ENCODE results near the gene FKBP4. TPM values are rescaled to one million over a fixed set of nuclear protein-coding genes. Genes with fewer than 3 reads are reported as not detected.
"Not testable (repeated sequence)": the region's sequence is repeated elsewhere in the genome, so short reads cannot be mapped to it uniquely, and the experiment has no call there.

FKBP4 gene
- total and polyA plus RNA-seq, 4 donors: 18.2 to 50.2 (median 33.4) TPM

DNA sequence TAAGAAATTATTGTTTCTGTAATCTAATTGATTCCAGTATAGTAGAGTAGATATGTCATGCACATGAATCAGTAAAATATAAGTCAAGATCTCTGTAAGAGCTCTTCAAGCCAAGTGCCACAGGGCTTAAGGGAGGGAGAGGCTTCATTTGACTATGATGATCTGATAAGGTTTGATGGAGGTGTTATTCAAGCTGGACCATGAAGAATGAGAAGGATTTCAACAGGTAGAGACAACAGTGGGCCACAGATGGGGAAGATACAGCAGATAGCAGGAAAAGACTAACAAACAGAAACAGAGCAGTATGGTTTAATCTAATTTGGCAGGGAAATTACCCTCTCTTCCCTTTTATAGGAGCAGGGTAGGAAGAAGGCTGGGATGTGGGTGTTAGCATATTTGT lies 40.6 kb upstream of the FKBP4 start:
- ATAC-seq (ENCODE audit: low FRiP score): no peak
- Histone ChIP-seq H3K4me1 (ENCODE audit: control insufficient read depth in 1 of 2, insufficient read depth in 2 of 2, low read length in 2 of 2) (no peaks in the 10 kb centered on the region), H3K9me3 (ENCODE audit: control insufficient read depth, low read length) (no peaks in the 10 kb centered on the region), H3K4me3 (ENCODE audit: low read length in 2 of 2) (no peak overlapping the region), H3K27me3 (ENCODE audit: control insufficient read depth in 1 of 2, insufficient read depth in 2 of 2, low read length in 1 of 2) (no peaks in the 10 kb centered on the region), H3K27ac (ENCODE audit: low read depth in 1 of 2, low read length in 2 of 2) (no peak overlapping the region), H3K36me3 (ENCODE audit: control insufficient read depth in 1 of 2, insufficient read depth in 2 of 2, low read length in 1 of 2) (no peaks in the 10 kb centered on the region)
- no peak for DNase-seq
- intact Hi-C loops (cut with DNase I): no loop called here

DNA sequence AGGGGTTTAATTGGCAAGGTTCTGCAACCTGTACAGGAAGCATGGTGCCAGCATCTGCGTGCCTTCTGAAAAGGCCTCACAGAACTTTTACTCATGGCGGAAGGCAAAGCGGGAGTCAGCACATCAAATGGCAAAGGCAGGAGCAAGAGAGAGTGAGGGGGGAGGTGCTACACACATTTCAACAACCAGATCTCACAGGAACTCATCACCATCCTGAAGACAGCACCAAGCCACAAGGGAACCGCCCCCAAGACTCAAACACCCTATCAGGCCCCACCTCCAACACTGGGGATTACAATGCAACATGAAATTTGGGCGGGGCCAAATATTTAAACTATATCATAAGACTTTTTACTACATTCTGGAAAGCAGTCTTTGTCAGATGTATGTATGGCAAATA lies 38.0 kb upstream of the FKBP4 start:
- H3K9me3 ChIP-seq (ENCODE audit: control insufficient read depth, low read length): no peaks in the 10 kb centered on the region
- intact Hi-C loops (cut with DNase I): no loop called here
- H3K27me3 ChIP-seq (ENCODE audit: control insufficient read depth in 1 of 2, insufficient read depth in 2 of 2, low read length in 1 of 2): no peaks in the 10 kb centered on the region
- ATAC-seq (ENCODE audit: low FRiP score): no peak
- H3K27ac ChIP-seq (ENCODE audit: low read depth in 1 of 2, low read length in 2 of 2): no peak overlapping the region
- no peak overlapping the region for H3K4me3 ChIP-seq (ENCODE audit: low read length in 2 of 2)
- 76 to 80% methylated on average over 5 of the region's 5 CpGs for WGBS, 2 donors
- H3K36me3 ChIP-seq (ENCODE audit: control insufficient read depth in 1 of 2, insufficient read depth in 2 of 2, low read length in 1 of 2): no peaks in the 10 kb centered on the region
- no peaks in the 10 kb centered on the region for H3K4me1 ChIP-seq (ENCODE audit: control insufficient read depth in 1 of 2, insufficient read depth in 2 of 2, low read length in 2 of 2)
- peak in 1 of 2 donors; percentile 20 for DNase-seq

- Histone ChIP-seq H3K4me3 (ENCODE audit: low read length in 2 of 2) (no peak overlapping the region), H3K9me3 (ENCODE audit: control insufficient read depth, low read length) (no peaks in the 10 kb centered on the region), H3K27ac (ENCODE audit: low read depth in 1 of 2, low read length in 2 of 2) (no peak overlapping the region), H3K36me3 (ENCODE audit: control insufficient read depth in 1 of 2, insufficient read depth in 2 of 2, low read length in 1 of 2) (no peaks in the 10 kb centered on the region), H3K4me1 (ENCODE audit: control insufficient read depth in 1 of 2, insufficient read depth in 2 of 2, low read length in 2 of 2) (no peaks in the 10 kb centered on the region), H3K27me3 (ENCODE audit: control insufficient read depth in 1 of 2, insufficient read depth in 2 of 2, low read length in 1 of 2) (no peaks in the 10 kb centered on the region)
- intact Hi-C loops (cut with DNase I): no loop called here
- ATAC-seq (ENCODE audit: low FRiP score) (no peak), DNase-seq (no peak)
- 70 to 87% methylated on average over 4 of the region's 4 CpGs for WGBS, 2 donors
Measured at GRCh38 chr12:2759733-2760132, 35.0 kb upstream of the FKBP4 start.

GRCh38 chr12:2764398-2764797 lies 30.4 kb upstream of the FKBP4 start:
- Histone ChIP-seq H3K27ac (ENCODE audit: low read depth in 1 of 2, low read length in 2 of 2) (no peak overlapping the region), H3K27me3 (ENCODE audit: control insufficient read depth in 1 of 2, insufficient read depth in 2 of 2, low read length in 1 of 2) (no peaks in the 10 kb centered on the region), H3K4me3 (ENCODE audit: low read length in 2 of 2) (no peak overlapping the region), H3K4me1 (ENCODE audit: control insufficient read depth in 1 of 2, insufficient read depth in 2 of 2, low read length in 2 of 2) (no peaks in the 10 kb centered on the region), H3K9me3 (ENCODE audit: control insufficient read depth, low read length) (no peaks in the 10 kb centered on the region), H3K36me3 (ENCODE audit: control insufficient read depth in 1 of 2, insufficient read depth in 2 of 2, low read length in 1 of 2) (no peaks in the 10 kb centered on the region)
- ATAC-seq (ENCODE audit: low FRiP score) (no peak), DNase-seq (no peak)
- intact Hi-C loops (cut with DNase I): no loop called here

DNA sequence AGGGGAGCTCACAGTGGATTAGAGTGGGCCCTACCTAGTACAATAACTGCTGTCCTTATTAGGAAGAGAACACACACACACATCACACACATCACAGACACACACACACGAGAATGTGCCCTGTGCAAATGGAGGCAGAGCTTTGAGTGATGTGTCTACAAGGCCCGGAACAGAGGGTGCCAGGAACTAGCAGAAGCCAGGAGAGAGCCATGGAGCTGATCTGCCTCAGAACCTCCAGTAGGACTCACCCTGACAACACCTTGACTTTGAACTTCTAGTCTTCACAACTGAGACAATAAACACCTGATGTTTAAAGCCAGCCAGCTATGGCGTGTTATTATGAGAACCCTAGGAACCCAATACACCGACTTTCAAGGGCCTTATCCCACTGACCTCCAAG lies 29.7 kb upstream of the FKBP4 start:
- H3K4me3 ChIP-seq (ENCODE audit: low read length in 2 of 2): no peak overlapping the region
- DNase-seq (no peak), ATAC-seq (ENCODE audit: low FRiP score) (no peak)
- no peaks in the 10 kb centered on the region for H3K9me3 ChIP-seq (ENCODE audit: control insufficient read depth, low read length)
- intact Hi-C loops (cut with DNase I): no loop called here
- no peaks in the 10 kb centered on the region for H3K4me1 ChIP-seq (ENCODE audit: control insufficient read depth in 1 of 2, insufficient read depth in 2 of 2, low read length in 2 of 2)
- H3K36me3 ChIP-seq (ENCODE audit: control insufficient read depth in 1 of 2, insufficient read depth in 2 of 2, low read length in 1 of 2): no peaks in the 10 kb centered on the region
- no peaks in the 10 kb centered on the region for H3K27me3 ChIP-seq (ENCODE audit: control insufficient read depth in 1 of 2, insufficient read depth in 2 of 2, low read length in 1 of 2)
- 92 to 93% methylated on average over 4 of the region's 4 CpGs for WGBS, 2 donors
- no peak overlapping the region for H3K27ac ChIP-seq (ENCODE audit: low read depth in 1 of 2, low read length in 2 of 2)

DNA sequence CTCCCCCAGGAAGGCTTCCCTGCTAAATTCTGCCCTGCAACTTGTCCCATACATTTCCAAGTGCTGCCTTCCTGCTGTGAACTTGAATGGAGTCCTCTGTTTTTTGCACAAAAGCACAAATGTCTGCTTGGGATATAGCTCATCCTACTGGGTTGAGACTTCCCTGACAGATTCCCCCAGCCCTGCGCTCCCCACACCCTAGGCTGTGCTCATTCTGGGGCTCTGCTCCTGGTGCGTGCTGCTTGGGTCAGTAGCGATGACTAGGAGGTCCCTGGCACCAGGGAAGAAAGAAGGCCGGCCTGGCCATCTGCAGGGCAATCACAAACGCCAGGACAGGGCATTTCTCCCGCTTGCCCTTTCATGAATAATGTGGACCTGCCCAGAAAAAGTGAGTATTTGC lies 29.2 kb upstream of the FKBP4 start:
- H3K9me3 ChIP-seq (ENCODE audit: control insufficient read depth, low read length): no peaks in the 10 kb centered on the region
- no peaks in the 10 kb centered on the region for H3K27me3 ChIP-seq (ENCODE audit: control insufficient read depth in 1 of 2, insufficient read depth in 2 of 2, low read length in 1 of 2)
- H3K4me1 ChIP-seq (ENCODE audit: control insufficient read depth in 1 of 2, insufficient read depth in 2 of 2, low read length in 2 of 2): no peaks in the 10 kb centered on the region
- no peak overlapping the region for H3K4me3 ChIP-seq (ENCODE audit: low read length in 2 of 2)
- DNase-seq (no peak), ATAC-seq (ENCODE audit: low FRiP score) (no peak)
- no peak overlapping the region for H3K27ac ChIP-seq (ENCODE audit: low read depth in 1 of 2, low read length in 2 of 2)
- 87 to 91% methylated on average over 6 of the region's 6 CpGs for WGBS, 2 donors
- intact Hi-C loops (cut with DNase I): no loop called here
- H3K36me3 ChIP-seq (ENCODE audit: control insufficient read depth in 1 of 2, insufficient read depth in 2 of 2, low read length in 1 of 2): no peaks in the 10 kb centered on the region

- 71 to 81% methylated on average over 10 of the region's 10 CpGs for WGBS, 2 donors
- no peak for ATAC-seq (ENCODE audit: low FRiP score)
Measured at GRCh38 chr12:2768224-2768961, 26.4 kb upstream of the FKBP4 start.

DNA sequence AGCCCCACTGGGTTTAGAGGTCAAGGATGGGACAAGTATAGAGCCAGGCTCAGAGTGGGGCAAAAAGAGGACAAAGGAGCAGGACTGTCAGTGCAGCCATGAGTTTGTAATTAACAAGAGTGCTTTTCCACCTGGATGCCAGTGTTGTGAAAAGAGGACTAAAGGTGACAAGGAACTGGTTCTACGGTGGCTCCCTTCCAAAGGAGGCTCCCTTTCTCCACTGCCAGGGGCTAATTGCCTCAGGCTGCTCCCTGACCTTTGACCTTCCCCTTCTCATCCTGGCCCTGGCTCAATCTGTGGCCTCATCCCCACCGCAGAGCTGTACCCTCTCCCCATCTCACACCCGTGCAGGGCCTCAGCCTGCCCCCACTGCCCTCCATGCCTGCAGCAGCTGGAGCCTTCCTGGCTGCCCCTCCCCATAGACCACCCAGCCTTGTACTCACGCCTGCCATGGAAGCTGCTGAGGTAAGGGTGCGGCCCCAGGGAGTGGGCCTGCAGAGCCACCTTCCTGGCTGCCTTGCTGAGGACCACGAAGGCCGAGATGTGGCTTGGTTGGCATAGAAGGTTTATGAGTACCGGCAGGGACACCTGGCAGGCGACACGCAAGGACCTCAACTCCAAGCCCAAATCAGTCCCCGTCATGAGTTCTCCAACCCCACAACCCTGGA lies 24.8 kb upstream of the FKBP4 start:
- DNase-seq: no peak
- Histone ChIP-seq H3K36me3 (ENCODE audit: control insufficient read depth in 1 of 2, insufficient read depth in 2 of 2, low read length in 1 of 2) (no peaks in the 10 kb centered on the region), H3K9me3 (ENCODE audit: control insufficient read depth, low read length) (no peaks in the 10 kb centered on the region), H3K4me3 (ENCODE audit: low read length in 2 of 2) (no peak overlapping the region), H3K27ac (ENCODE audit: low read depth in 1 of 2, low read length in 2 of 2) (no peak overlapping the region), H3K27me3 (ENCODE audit: control insufficient read depth in 1 of 2, insufficient read depth in 2 of 2, low read length in 1 of 2) (no peaks in the 10 kb centered on the region), H3K4me1 (ENCODE audit: control insufficient read depth in 1 of 2, insufficient read depth in 2 of 2, low read length in 2 of 2) (no peaks in the 10 kb centered on the region)
- 73 to 79% methylated on average over 11 of the region's 11 CpGs for WGBS, 2 donors
- intact Hi-C loops (cut with DNase I): no loop called here
- no peak for ATAC-seq (ENCODE audit: low FRiP score)

More at GRCh38 chr12:2768224-2768961, 26.4 kb upstream of the FKBP4 start:
- Histone ChIP-seq H3K27ac (ENCODE audit: low read depth in 1 of 2, low read length in 2 of 2) (no peak overlapping the region), H3K4me1 (ENCODE audit: control insufficient read depth in 1 of 2, insufficient read depth in 2 of 2, low read length in 2 of 2) (no peaks in the 10 kb centered on the region), H3K36me3 (ENCODE audit: control insufficient read depth in 1 of 2, insufficient read depth in 2 of 2, low read length in 1 of 2) (no peaks in the 10 kb centered on the region), H3K9me3 (ENCODE audit: control insufficient read depth, low read length) (no peaks in the 10 kb centered on the region), H3K27me3 (ENCODE audit: control insufficient read depth in 1 of 2, insufficient read depth in 2 of 2, low read length in 1 of 2) (no peaks in the 10 kb centered on the region), H3K4me3 (ENCODE audit: low read length in 2 of 2) (no peak overlapping the region)
- no peak for DNase-seq
- intact Hi-C loops (cut with DNase I): no loop called here

DNA sequence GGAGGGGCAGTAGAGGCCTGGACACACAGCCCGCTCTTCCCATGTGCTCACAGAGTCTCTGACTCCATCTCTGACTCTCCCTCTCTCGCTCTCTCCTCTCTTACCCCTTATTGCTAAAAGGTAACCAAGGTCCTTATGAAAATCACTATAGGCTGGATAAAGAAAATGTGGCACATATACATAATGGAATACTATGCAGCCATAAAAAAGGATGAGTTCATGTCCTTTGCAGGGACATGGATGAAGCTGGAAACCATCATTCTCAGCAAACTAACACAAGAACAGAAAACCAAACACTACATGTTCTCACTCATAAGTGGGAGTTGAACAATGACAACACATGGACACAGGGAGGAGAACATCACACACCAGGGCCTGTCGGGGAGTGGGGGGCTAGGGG lies 24.2 kb upstream of the FKBP4 start:
- H3K27ac ChIP-seq (ENCODE audit: low read depth in 1 of 2, low read length in 2 of 2); H3K4me1 ChIP-seq (ENCODE audit: control insufficient read depth in 1 of 2, insufficient read depth in 2 of 2, low read length in 2 of 2); H3K36me3 ChIP-seq (ENCODE audit: control insufficient read depth in 1 of 2, insufficient read depth in 2 of 2, low read length in 1 of 2); DNase-seq; intact Hi-C loops (cut with DNase I); ATAC-seq (ENCODE audit: low FRiP score); H3K27me3 ChIP-seq (ENCODE audit: control insufficient read depth in 1 of 2, insufficient read depth in 2 of 2, low read length in 1 of 2); H3K9me3 ChIP-seq (ENCODE audit: control insufficient read depth, low read length); H3K4me3 ChIP-seq (ENCODE audit: low read length in 2 of 2): not testable (repeated sequence)
- 98 to 99% methylated on average over 3 of the region's 3 CpGs for WGBS, 2 donors
